Lung microvascular endothelial cell (primary cell): ENCODE data around the gene SNAPC1. TPM values are rescaled to one million over a fixed set of nuclear protein-coding genes. Genes with fewer than 3 reads are reported as not detected.

Source experiments
- DNase-seq, 2 donors: peaks; one replicate each; pipeline versions ENCODE4 v3.0.0 to v3.0.0-alpha.2; 2010; ENCODE audit warnings: low read depth in 2 of 2
- total RNA-seq: library from RNA; depleted of rRNA; stranded (reverse); fragments of >200 nt; gene quantifications from 2 replicates; pipeline ENCODE4 v1.2.1, GENCODE V29; 2014

SNAPC1 gene
- total RNA-seq, 1 donor from 2014 or later, result 25.8 TPM

DNA sequence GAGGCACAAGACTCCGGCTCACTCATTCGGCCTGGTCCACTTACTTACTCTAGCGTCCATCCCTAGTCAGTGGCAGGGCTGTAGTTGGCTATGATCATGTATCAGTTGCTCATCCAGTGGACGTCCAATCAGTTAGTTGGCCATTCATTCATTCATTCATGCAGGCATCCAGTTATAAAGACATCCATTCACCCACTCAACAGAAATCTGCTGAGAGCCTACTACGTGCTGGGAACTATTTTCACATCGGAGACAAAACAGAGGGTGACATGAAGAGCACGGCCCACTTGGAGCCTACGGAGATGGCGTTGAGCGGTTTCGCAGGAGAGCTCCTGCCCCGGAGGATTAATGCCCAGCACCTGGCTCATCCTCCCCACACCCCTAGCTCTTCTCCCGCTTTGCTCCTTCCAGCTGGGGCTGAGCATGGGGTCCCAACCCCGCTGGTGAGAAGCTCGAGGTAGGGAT, 49.7 kb downstream of the SNAPC1 start:
- DNase-seq, result no peak

DNA sequence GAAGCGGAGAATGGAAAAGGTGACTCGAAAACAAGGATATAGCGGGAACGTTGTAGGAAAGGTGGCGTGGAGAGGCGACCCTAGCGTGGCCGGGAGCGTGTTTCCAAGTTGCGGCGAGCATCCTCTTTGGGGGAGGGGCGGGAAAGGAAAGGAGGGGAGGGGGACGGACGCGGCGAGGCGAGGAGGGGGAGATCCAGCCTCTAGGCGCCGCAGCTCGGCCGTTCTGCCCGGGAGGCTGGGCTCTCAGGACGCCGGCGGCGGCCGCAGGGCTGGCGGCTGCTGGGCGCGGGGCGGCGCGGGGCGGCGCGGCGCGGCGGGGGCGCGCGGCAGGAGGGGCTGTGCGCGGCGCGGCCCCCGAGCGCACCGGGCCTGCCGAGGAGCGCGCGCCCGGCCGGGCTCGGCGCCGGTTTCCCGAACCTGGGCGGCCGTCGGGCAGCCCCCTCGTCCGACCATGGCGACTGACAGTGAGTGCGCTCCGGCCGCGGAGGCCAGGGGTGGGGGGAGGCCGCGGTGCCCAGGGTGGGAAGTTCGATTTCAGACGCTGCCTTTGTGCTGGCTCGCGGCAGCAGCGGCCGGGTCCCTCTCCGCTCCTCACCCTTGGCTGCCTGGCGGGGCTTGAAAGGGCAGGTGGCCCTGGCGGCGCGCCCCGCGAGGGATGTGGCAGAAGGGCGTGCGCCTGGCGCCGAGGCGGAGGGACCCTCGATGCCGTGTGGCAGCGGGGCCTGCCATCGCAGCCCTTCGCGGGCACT, 50.3 kb downstream of the SNAPC1 start, which contains the start of gene SYT16:
Gene SYT16, plus strand, starts transcription at position 357 of the 749 bp plus-strand sequence.
- DNase-seq, result peak; percentile 2 to 24

DNA sequence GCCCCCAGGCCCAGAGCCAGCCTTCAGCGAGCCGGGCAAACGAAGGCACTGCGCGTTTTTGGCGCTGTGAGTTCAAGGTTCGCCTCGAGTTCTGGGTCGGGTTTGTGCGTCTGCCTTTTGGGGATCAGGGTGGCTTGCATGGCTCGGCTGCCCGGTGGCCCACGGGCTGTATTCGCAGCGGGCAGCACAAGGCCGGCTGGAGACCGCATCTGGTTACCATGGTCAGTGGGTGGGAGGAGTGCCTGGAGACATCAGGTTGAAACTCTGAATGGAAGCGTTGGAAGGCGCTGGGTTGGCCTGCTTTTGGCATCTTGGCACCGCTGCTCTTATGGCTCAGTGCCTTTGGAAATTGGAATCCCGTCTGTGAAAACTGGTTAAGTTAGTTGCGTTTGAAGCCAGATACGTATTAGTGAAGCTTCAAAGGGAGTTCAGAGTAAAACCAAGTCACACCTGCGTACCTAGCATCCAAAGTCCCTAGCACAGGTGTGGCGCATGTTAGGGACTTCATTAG, 50.9 kb downstream of the SNAPC1 start:
- DNase-seq, result no peak

DNA sequence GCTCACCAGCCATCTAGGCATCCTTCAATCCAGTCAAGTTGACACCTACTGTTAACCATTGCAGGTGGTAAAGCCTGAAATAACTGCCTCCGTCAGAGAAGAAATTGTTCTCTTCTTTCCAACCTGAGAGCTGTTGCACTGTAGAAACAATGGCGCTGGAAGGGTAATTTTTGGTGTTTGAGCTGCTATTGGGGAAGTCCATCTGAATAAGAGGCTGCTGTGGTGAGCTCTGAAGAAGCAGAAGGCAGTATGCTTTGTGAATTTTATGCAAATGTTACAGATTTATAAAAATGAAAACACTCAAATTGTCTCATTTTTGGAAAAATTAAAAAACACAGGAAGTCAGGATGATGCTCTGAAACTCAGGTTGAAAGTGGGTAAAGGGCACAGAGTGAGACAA, 60.2 kb downstream of the SNAPC1 start:
- DNase-seq, result no peak

DNA sequence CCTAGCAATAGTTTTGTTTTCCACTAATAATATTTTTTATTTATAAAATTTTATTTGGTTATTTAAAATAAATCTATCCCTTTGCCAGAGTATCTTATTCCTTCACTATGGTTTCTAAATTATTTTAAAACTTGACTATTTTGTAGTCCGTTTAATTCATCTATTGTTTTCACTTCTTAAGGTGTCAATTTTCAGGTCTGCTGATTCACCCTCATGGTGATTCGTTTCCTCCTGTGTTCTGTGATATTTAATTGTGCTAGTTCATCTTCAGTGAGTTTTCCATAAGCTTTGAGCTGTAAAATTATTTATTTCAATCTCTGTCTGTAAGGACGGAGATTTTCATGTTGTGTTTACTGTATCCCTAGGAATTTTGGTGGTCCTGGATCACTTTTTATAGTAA, 70.6 kb downstream of the SNAPC1 start:
- DNase-seq, result no peak

DNA sequence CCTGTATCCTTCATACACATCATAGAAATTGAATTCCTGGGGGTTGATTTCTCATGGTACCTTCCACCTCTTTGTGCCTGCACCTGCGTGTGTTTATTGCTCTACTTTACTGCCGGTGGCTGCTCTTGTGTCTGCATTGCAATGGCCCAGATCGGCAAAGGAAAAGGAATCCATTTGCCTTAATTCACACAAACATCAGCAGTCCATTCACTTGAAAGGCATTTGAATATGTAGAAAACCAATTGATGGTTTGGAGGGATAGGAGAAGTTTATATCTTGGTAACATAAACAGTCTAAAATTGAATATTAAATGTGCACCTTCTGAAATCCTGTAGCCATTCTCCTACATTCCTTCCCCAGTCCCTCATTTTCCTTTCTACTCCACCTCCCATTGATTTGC, 74.0 kb downstream of the SNAPC1 start:
- no peak for DNase-seq

DNA sequence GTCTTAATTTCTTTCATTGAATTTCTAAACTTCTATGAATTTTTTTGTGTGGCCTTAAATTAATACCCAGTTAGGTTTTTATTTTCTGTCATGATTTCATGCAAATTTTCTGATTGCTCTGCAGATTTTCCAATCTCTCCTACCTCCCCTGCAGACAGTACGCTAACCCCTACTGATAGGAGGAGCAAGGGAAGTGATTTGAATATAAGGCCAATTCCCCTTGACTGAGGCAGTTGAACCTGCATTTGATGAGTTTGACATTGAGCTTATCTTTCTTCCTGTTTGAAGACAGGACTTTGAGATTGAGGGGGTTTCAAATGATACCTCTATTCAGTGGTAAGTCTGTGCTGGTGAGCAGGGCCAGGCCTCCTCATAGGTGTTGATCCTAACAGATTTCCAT, 74.6 kb downstream of the SNAPC1 start:
- no peak for DNase-seq

DNA sequence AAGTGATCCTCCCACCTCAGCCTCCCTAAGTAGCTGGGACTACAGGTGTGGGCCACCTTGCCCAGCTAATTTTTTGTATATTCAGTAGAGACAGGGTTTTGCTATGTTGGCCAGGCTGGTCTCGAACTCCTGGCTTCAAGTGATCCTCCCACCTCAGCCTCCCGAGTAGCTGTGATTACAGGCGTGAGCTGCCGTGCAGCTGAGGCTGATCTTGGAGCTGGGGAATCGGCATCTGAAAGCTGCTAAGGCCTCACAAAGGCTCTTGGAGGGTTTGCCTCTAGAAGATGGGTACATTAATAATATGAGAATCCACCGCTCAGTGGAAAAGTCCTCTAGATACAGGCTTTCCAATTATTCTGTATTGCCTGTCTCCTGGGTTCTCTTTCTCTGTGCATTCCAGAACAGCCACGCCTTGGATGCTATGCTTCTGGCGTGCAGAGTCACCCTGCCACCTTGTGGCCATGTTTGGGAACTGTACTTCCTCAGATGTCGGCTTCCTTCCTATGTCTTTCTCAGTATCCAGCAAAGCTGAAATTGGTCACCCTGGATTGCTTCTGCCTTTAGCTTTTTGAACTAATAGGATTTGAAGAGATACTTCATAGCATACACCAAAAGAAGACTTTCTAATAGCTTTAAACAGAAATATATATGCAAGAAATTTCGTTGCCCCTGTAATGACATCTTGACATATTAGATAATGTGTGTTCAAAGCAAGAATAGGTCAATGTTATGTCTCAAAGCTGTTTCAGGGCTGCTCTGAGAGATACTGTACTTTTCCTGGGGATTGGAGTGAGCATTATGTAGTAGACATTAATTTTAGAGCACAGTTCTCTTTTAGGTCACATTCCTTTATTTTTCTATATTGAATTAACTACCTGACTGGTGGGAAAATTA, 75.4 kb downstream of the SNAPC1 start:
- DNase-seq, result peak; percentile 86 to 90

DNA sequence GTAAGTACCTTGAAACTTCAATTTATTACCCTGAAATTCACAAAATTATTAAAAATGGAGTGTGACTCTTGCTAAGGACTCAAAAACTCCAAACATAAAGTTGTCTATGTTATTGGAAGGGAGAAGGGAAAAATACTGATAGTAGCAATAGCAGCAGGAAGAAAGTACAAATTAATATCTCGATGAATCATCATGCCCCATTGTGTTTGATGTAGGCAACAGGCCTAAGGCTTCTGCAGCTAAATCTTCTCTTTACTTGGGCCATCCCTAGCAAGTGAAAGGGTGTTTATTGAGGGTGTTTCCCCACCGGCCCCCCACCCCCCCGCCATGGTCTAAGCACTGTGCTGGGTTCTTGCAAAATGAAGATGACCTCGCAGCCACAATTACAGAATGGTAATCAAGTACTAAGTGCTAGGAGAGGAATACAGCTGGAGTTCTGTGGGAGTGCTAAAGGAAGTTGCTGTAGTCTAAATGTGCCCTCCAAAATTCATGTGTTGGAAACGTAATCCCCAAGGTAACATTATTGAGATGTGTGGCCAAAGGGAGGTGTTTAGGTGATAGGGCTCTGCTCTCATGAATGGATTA, 76.5 kb downstream of the SNAPC1 start:
- peak; percentile 57 to 69 for DNase-seq

DNA sequence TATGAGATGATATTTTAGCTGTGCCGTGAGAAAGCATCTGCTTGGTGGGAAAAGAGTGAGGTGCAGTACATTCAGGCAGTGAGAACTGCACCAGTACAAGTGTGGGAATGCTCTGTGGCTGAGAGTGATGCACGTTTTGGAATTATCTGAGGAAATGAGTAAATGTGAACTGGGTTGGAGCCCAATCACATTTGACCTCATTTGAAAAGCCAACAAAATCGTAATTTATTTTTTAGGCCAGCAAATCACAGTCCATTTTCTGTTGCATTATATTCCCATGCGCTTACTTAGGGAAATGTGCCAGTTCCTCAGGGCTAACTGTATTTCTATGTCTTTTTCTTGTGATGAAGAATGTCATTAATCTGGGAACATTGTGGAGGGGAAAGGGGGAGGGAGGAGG, 77.3 kb downstream of the SNAPC1 start:
- peak; percentile 92 to 94 for DNase-seq

DNA sequence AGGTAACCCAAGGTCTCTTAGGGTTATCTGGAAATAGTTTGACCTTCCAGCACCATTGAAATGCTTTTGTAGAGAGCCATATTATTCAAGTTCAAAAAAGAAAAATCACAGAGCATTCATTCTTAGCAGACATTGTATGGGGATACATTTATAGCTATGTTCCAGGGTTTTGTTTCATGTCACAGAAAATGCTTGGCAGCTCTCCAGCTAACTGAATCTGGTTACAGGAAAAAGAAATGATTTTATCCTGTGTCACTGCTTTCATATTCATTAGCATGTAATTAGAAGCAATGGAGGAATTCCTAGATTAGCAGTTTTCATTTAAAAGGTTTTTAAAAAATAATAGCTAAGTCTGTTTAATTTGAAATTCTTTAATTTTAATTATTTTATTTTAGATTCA, 78.9 kb downstream of the SNAPC1 start:
- peak; percentile 62 to 84 for DNase-seq

Other genes with a start within 250 kb of the SNAPC1 start
- 117 and 128 TPM in 2 replicates for gene HIF1A, start 66.9 kb upstream of the SNAPC1 start, total RNA-seq
- gene SYT16, start 50.3 kb downstream of the SNAPC1 start, total RNA-seq, result 0.40 and 0.44 TPM in 2 replicates